HCT116 (cell line): ENCODE data around the gene NOS2. TPM values are rescaled to one million over a fixed set of nuclear protein-coding genes. Genes with fewer than 3 reads are reported as not detected.

Experiments used
- ATAC-seq: fragments of 200-7000 bp; cut with Tn5 transposase; 2 replicates; pipeline ENCODE4 v1.9.1; 2020; ENCODE audit warnings: mild to moderate bottlenecking, moderate library complexity
- BruUV-seq: library from RNA; stranded (reverse); fragments of 400-500 nt; replicated peaks from 2 replicates; lab custom pipeline; 2021; lab: Mats Ljungman, UMichigan
- CTCF ChIA-PET: fragments of 300-600 bp; sonication (Branson Sonifier 250); formaldehyde crosslinking; loops from one replicate; lab custom pipeline; 2021; ENCODE audit warnings: antibody characterized with exemption; lab: Charles Lee
- POLR2A ChIA-PET: fragments of 300-600, 350-600 bp; sonication (Branson Sonifier 250); formaldehyde crosslinking; loops from one replicate; lab custom pipeline; 2021; ENCODE audit warnings: antibody characterized with exemption; lab: Charles Lee
- RAD21 ChIA-PET, 2 experiments: fragments of 300-600 bp; sonication (Branson Sonifier 250); formaldehyde crosslinking; loops; one replicate each; lab custom pipeline; 2023; ENCODE audit warnings: low total read pairs in 2 of 2; ENCODE audit not compliant: uncharacterized antibody in 2 of 2, unreplicated experiment in 2 of 2, low non-redundant PET in 1 of 2; lab: Charles Lee
- DNase-seq: peaks from one replicate; pipeline ENCODE4 v3.0.0-alpha.2; 2010; ENCODE audit warnings: low read depth, low spot score
- H2AFZ ChIP-seq: fragments of 200-600 bp; shearing (Covaris generic), sonication (generic); 2 replicates; pipeline ENCODE4 v1.6.1; 2017; ENCODE audit warnings: low read depth, mixed run types, mixed read lengths, antibody characterized with exemption, low read length; ENCODE audit not compliant: poor library complexity, severe bottlenecking
- H3K27ac ChIP-seq: 2 replicates; pipeline ENCODE4 v1.5.1; 2012; ENCODE audit warnings: low read depth, low read length
- H3K27me3 ChIP-seq: fragments of 200-600 bp; sonication (generic); 2 replicates; pipeline ENCODE4 v1.6.1; 2016; ENCODE audit warnings: mixed run types, low read length, mixed read lengths; ENCODE audit not compliant: insufficient read depth
- H3K36me3 ChIP-seq, 2 experiments: fragments of 200-500 bp in 1 of 2; fragments of 200-600 bp in 1 of 2; sonication (Bioruptor generic) in 1 of 2; sonication (generic) in 1 of 2; 2 replicates each; pipeline versions ENCODE4 v1.5.1 to v1.6.1; 2014 to 2016; ENCODE audit warnings: low read length in 2 of 2, inconsistent platforms in 1 of 2, mixed read lengths in 1 of 2, mixed run types in 1 of 2; ENCODE audit not compliant: insufficient read depth in 2 of 2, control insufficient read depth in 1 of 2
- H3K4me1 ChIP-seq, 2 experiments: fragments of 200-600 bp in 1 of 2; sonication (generic) in 1 of 2; 2 replicates each; pipeline versions ENCODE4 v1.5.1 to v1.6.1; 2012 to 2017; ENCODE audit warnings: low read length in 2 of 2, inconsistent platforms in 1 of 2, mild to moderate bottlenecking in 1 of 2, mixed read lengths in 1 of 2, mixed run types in 1 of 2, moderate library complexity in 1 of 2; ENCODE audit not compliant: insufficient read depth in 2 of 2, control insufficient read depth in 1 of 2
- H3K4me2 ChIP-seq: fragments of 200-600 bp; sonication (generic); 2 replicates; pipeline ENCODE4 v1.6.1; 2017; ENCODE audit warnings: mixed run types, low read length, mixed read lengths
- H3K4me3 ChIP-seq, 2 experiments: fragments of 200-600 bp in 1 of 2; sonication (generic) in 1 of 2; replicated peaks in 1 of 2; 2 replicates each; pipeline ENCODE4 v1.5.1; 2011 to 2016; ENCODE audit warnings: low read length in 2 of 2, control low read depth in 1 of 2, low read depth in 1 of 2, mild to moderate bottlenecking in 1 of 2, mixed read lengths in 1 of 2, mixed run types in 1 of 2
- H3K79me2 ChIP-seq: fragments of 200-600 bp; sonication (generic); 2 replicates; pipeline ENCODE4 v1.6.1; 2017; ENCODE audit warnings: mild to moderate bottlenecking, mixed run types, low read length, moderate library complexity, mixed read lengths; ENCODE audit not compliant: insufficient read depth
- H3K9ac ChIP-seq: fragments of 200-600 bp; sonication (generic); 2 replicates; pipeline ENCODE4 v1.6.1; 2016; ENCODE audit warnings: low read length, mixed read lengths
- H3K9me2 ChIP-seq: fragments of 200-600 bp; sonication (generic), shearing (Covaris generic); 2 replicates; pipeline ENCODE4 v1.6.1; 2017; ENCODE audit warnings: mixed run types, mild to moderate bottlenecking, moderate library complexity; ENCODE audit not compliant: insufficient read depth
- H3K9me3 ChIP-seq, 2 experiments: fragments of 200-500 bp in 1 of 2; fragments of 200-600 bp in 1 of 2; sonication (Bioruptor generic) in 1 of 2; sonication (generic) in 1 of 2; 2 replicates each; pipeline ENCODE4 v1.6.1; 2014 to 2017; ENCODE audit warnings: low read length in 2 of 2, mixed read lengths in 2 of 2, inconsistent platforms in 1 of 2, low read depth in 1 of 2, mild to moderate bottlenecking in 1 of 2, mixed run types in 1 of 2, moderate library complexity in 1 of 2; ENCODE audit not compliant: control insufficient read depth in 1 of 2, insufficient read depth in 1 of 2
- H4K20me1 ChIP-seq: fragments of 200-600 bp; sonication (generic), shearing (Covaris generic); 2 replicates; pipeline ENCODE4 v1.6.1; 2017; ENCODE audit warnings: mixed run types, mild to moderate bottlenecking, moderate library complexity; ENCODE audit not compliant: insufficient read depth
- CBX3 ChIP-seq: IDR thresholded peaks from 2 replicates; pipeline ENCODE4 v1.6.1; 2012; ENCODE audit warnings: low read depth
- ELF1 ChIP-seq: IDR thresholded peaks from 2 replicates; pipeline ENCODE4 v1.6.1; 2012; ENCODE audit warnings: low read depth, borderline replicate concordance
- EZH2 ChIP-seq: fragments of 200-600 bp; sonication (generic); IDR thresholded peaks from 2 replicates; pipeline ENCODE4 v1.6.1; 2017; ENCODE audit warnings: antibody characterized with exemption, mixed run types
- EZH2phosphoT487 ChIP-seq: fragments of 200-600 bp; IDR thresholded peaks from 2 replicates; pipeline ENCODE4 v1.6.1; 2018; ENCODE audit warnings: antibody characterized with exemption, borderline replicate concordance
- JUND ChIP-seq: IDR thresholded peaks from 2 replicates; pipeline ENCODE4 v1.6.1; 2012
- POLR2A ChIP-seq: IDR thresholded peaks from 2 replicates; pipeline ENCODE4 v1.7.0; 2011; ENCODE audit warnings: borderline replicate concordance; ENCODE audit not compliant: insufficient read depth, insufficient read length; ENCODE audit errors: extremely low read depth
- POLR2AphosphoS5 ChIP-seq: IDR thresholded peaks from 2 replicates; pipeline ENCODE4 v1.6.1; 2011; ENCODE audit warnings: mild to moderate bottlenecking, low read depth, low read length, moderate library complexity
- RAD21 ChIP-seq: IDR thresholded peaks from 2 replicates; pipeline ENCODE4 v1.6.1; 2012; ENCODE audit warnings: low read depth, mild to moderate bottlenecking
- SIN3A ChIP-seq: IDR thresholded peaks from 2 replicates; pipeline ENCODE4 v1.6.1; 2012; ENCODE audit warnings: low read depth
- SP1 ChIP-seq: IDR thresholded peaks from 2 replicates; pipeline ENCODE4 v1.6.1; 2012; ENCODE audit warnings: low read depth
- SRF ChIP-seq: IDR thresholded peaks from 2 replicates; pipeline ENCODE4 v1.6.1; 2012; ENCODE audit warnings: low read depth
- TCF7L2 ChIP-seq: IDR thresholded peaks from 2 replicates; pipeline ENCODE4 v1.7.0; 2011; ENCODE audit warnings: borderline replicate concordance, inconsistent platforms; ENCODE audit not compliant: insufficient read depth, insufficient read length; ENCODE audit errors: extremely low read depth
- YY1 ChIP-seq: IDR thresholded peaks from 2 replicates; pipeline ENCODE4 v1.6.1; 2011; ENCODE audit warnings: low read length, low read depth, moderate library complexity, mild to moderate bottlenecking; ENCODE audit not compliant: insufficient replicate concordance; ENCODE audit errors: extremely low read depth
- ZFX ChIP-seq: fragments of 450-650 bp; IDR thresholded peaks from 2 replicates; pipeline ENCODE4 v1.6.1; 2017
- ZNF274 ChIP-seq: fragments of 200-500 bp; sonication (Bioruptor generic); IDR thresholded peaks from 2 replicates; pipeline ENCODE4 v1.6.1; 2014; ENCODE audit warnings: mild to moderate bottlenecking, low read depth, low read length, inconsistent platforms
- intact Hi-C: fragments of 100-400 bp; cut with micrococcal nuclease; formaldehyde crosslinking; loops from 2 replicates; pipeline ENCODE4 v1.10.0; 2022
- total RNA-seq: library from RNA; stranded (reverse); gene quantifications from one replicate; pipeline ENCODE4 v1.2.1, GENCODE V29; 2021; ENCODE audit not compliant: unreplicated experiment
- TF ChIP-seq, protein P1 (sequence below): IDR thresholded peaks from 2 replicates; pipeline ENCODE4 v1.6.1; 2012; ENCODE audit warnings: low read depth
- TF ChIP-seq, protein P2 (sequence below): IDR thresholded peaks from 2 replicates; pipeline ENCODE4 v1.6.1; 2012
- TF ChIP-seq, protein P3 (sequence below): IDR thresholded peaks from 2 replicates; pipeline ENCODE4 v1.6.1; 2011; ENCODE audit warnings: mild to moderate bottlenecking, low read length, moderate library complexity; ENCODE audit not compliant: insufficient replicate concordance; ENCODE audit errors: extremely low read depth
- TF ChIP-seq, protein P4 (sequence below), 3 experiments: fragments of 200-600 bp in 1 of 3; sonication (generic) in 1 of 3; IDR thresholded peaks in 2 of 3; conservative IDR thresholded peaks in 1 of 3; 2 replicates each; pipeline ENCODE4 v1.5.1; 2012 to 2017; ENCODE audit warnings: low read depth in 2 of 3, low read length in 2 of 3, antibody characterized with exemption in 1 of 3, borderline replicate concordance in 1 of 3, control low read depth in 1 of 3, mild to moderate bottlenecking in 1 of 3, mixed read lengths in 1 of 3, mixed run types in 1 of 3, moderate library complexity in 1 of 3; ENCODE audit not compliant: insufficient read depth in 1 of 3
- TF ChIP-seq, protein P5 (sequence below): IDR thresholded peaks from 2 replicates; pipeline ENCODE4 v1.6.1; 2012

NOS2 gene
- total RNA-seq, 1 experiment from 2014 or later: 0.07 TPM

DNA sequence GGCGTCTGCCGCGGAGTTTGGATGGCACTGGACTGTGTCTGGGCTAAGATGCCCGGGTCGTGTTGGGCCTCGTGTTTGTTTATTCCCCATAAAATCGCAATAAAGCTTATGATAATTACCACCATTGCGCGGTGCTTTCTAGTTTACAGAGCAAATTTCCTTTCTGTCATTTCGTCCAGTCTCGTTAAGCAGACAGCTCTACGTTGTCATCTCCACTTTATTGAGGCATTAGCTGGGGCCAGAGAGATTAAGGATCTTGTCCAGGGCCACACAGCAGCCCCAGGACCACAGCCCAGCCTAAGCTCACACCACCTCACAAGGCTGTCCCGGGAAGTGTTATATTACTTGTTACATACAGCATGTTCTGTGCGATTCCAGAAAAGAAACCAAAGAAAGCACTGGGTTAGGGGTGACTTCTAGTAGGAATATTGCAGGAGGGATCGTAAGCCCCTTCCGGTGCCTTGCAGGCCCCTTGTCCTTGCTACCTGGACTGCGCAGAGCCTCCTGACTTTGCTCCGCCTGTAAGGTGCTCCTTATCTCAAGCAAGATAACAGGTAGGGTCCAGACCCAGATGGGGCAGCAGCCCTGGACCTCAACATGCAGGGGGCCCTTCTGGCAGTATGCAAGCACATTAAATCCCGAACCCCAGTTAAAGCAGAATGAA, 6.3 kb downstream of the NOS2 start:
- CTCF ChIA-PET: interaction anchor here (2.3 kb wide), 1 partner anchor 12 kb away, joined by 9 read pairs; no protein-coding TSS in a partner anchor
- Histone ChIP-seq H3K4me2 (no peak overlapping the region), H4K20me1 (no peaks in the 10 kb centered on the region), H2AFZ (no peak overlapping the region), H3K9me3 (no peaks in the 10 kb centered on the region), H3K9me2 (no peaks in the 10 kb centered on the region), H3K4me3 (no peak overlapping the region), H3K9ac (no peak overlapping the region), H3K4me1 (peaks cover 0 to 13% of the 10 kb centered on the region in 2 experiments; a peak in 1 of 4 replicates), H3K79me2 (no peaks in the 10 kb centered on the region), H3K27me3 (no peaks in the 10 kb centered on the region), H3K36me3 (no peaks in the 10 kb centered on the region), H3K27ac (no peak overlapping the region)
- ATAC-seq: no peak
- intact Hi-C loops: loop anchor here (5.0 kb wide), 1 partner anchor 48 kb away; no protein-coding TSS in a partner anchor
- POLR2A ChIA-PET: no interaction called here
- DNase-seq: no peak
- no TSS peak for BruUV-seq
- no peak for TF ChIP-seq POLR2AphosphoS5
- TF ChIP-seq ZNF274: no peak
- no peak for TF ChIP-seq POLR2A
- TF ChIP-seq EZH2: no peak
- TF ChIP-seq, protein P1, sequence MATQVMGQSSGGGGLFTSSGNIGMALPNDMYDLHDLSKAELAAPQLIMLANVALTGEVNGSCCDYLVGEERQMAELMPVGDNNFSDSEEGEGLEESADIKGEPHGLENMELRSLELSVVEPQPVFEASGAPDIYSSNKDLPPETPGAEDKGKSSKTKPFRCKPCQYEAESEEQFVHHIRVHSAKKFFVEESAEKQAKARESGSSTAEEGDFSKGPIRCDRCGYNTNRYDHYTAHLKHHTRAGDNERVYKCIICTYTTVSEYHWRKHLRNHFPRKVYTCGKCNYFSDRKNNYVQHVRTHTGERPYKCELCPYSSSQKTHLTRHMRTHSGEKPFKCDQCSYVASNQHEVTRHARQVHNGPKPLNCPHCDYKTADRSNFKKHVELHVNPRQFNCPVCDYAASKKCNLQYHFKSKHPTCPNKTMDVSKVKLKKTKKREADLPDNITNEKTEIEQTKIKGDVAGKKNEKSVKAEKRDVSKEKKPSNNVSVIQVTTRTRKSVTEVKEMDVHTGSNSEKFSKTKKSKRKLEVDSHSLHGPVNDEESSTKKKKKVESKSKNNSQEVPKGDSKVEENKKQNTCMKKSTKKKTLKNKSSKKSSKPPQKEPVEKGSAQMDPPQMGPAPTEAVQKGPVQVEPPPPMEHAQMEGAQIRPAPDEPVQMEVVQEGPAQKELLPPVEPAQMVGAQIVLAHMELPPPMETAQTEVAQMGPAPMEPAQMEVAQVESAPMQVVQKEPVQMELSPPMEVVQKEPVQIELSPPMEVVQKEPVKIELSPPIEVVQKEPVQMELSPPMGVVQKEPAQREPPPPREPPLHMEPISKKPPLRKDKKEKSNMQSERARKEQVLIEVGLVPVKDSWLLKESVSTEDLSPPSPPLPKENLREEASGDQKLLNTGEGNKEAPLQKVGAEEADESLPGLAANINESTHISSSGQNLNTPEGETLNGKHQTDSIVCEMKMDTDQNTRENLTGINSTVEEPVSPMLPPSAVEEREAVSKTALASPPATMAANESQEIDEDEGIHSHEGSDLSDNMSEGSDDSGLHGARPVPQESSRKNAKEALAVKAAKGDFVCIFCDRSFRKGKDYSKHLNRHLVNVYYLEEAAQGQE: no peak
- TF ChIP-seq TCF7L2: no peak
- TF ChIP-seq, protein P2, sequence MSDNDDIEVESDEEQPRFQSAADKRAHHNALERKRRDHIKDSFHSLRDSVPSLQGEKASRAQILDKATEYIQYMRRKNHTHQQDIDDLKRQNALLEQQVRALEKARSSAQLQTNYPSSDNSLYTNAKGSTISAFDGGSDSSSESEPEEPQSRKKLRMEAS: no peak
- TF ChIP-seq, protein P3, sequence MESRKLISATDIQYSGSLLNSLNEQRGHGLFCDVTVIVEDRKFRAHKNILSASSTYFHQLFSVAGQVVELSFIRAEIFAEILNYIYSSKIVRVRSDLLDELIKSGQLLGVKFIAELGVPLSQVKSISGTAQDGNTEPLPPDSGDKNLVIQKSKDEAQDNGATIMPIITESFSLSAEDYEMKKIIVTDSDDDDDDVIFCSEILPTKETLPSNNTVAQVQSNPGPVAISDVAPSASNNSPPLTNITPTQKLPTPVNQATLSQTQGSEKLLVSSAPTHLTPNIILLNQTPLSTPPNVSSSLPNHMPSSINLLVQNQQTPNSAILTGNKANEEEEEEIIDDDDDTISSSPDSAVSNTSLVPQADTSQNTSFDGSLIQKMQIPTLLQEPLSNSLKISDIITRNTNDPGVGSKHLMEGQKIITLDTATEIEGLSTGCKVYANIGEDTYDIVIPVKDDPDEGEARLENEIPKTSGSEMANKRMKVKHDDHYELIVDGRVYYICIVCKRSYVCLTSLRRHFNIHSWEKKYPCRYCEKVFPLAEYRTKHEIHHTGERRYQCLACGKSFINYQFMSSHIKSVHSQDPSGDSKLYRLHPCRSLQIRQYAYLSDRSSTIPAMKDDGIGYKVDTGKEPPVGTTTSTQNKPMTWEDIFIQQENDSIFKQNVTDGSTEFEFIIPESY: no peak
- no peak for TF ChIP-seq JUND
- TF ChIP-seq SP1: no peak
- no peak for TF ChIP-seq SIN3A
- TF ChIP-seq YY1: no peak
- TF ChIP-seq RAD21: no peak
- TF ChIP-seq EZH2phosphoT487: no peak
- TF ChIP-seq, protein P4, sequence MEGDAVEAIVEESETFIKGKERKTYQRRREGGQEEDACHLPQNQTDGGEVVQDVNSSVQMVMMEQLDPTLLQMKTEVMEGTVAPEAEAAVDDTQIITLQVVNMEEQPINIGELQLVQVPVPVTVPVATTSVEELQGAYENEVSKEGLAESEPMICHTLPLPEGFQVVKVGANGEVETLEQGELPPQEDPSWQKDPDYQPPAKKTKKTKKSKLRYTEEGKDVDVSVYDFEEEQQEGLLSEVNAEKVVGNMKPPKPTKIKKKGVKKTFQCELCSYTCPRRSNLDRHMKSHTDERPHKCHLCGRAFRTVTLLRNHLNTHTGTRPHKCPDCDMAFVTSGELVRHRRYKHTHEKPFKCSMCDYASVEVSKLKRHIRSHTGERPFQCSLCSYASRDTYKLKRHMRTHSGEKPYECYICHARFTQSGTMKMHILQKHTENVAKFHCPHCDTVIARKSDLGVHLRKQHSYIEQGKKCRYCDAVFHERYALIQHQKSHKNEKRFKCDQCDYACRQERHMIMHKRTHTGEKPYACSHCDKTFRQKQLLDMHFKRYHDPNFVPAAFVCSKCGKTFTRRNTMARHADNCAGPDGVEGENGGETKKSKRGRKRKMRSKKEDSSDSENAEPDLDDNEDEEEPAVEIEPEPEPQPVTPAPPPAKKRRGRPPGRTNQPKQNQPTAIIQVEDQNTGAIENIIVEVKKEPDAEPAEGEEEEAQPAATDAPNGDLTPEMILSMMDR (IDR thresholded peaks at IDR 0.05 in 2 of 3, conservative IDR thresholded peaks at IDR 0.05 in 1 of 3; ENCODE audit: borderline replicate concordance in 1 of 3, insufficient read depth in 1 of 3, low read depth in 2 of 3, low read length in 2 of 3): no peak
- TF ChIP-seq ZFX: no peak
- TF ChIP-seq, protein P5, sequence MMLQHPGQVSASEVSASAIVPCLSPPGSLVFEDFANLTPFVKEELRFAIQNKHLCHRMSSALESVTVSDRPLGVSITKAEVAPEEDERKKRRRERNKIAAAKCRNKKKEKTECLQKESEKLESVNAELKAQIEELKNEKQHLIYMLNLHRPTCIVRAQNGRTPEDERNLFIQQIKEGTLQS: no peak
- TF ChIP-seq CBX3: no peak
- no peak for TF ChIP-seq SRF
- TF ChIP-seq ELF1: no peak
- RAD21 ChIA-PET: no interaction called here
